ENCODE results near the gene RAB7B.

DNA sequence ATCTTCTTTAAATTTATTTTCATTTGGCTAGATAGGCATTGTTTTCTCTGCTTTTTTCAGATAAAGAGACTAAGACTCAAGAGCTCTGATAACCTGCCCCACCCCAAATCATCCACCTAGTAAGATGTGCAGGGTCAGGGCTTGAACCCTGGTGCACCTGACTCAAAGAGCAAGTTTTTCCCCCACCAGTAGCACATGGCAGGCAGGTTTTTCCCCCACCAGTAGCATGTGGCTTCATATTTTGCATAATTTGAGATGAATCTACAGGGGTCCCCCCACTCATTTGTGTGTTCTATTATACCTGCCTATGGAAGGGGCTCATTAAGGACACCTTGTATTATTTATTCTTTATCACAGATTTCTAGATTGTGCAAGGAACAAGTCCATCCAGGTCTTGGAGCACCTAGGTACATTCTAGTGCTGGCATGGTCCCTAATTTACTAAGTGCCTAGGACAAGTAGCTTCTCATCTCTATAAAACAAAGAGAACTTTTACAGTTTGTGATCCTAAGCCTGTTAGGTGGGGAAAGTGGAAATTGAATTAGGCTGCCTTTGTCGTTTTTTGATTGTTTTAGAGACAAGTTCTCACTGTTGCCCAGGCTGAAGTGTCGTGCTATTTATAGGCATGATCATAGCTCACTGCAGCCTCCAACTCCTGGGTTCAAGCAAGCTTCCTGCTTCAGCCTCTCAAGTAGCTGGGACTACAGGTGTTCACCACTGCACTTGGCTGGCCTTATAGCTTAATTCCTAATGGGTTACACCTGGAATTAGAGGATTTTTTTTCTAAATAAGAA is 33.7 kb upstream of the RAB7B start:
- no peak for TF ChIP-seq POLR2A (IDR thresholded peaks at IDR 0.05)
- TF ChIP-seq, protein P1, sequence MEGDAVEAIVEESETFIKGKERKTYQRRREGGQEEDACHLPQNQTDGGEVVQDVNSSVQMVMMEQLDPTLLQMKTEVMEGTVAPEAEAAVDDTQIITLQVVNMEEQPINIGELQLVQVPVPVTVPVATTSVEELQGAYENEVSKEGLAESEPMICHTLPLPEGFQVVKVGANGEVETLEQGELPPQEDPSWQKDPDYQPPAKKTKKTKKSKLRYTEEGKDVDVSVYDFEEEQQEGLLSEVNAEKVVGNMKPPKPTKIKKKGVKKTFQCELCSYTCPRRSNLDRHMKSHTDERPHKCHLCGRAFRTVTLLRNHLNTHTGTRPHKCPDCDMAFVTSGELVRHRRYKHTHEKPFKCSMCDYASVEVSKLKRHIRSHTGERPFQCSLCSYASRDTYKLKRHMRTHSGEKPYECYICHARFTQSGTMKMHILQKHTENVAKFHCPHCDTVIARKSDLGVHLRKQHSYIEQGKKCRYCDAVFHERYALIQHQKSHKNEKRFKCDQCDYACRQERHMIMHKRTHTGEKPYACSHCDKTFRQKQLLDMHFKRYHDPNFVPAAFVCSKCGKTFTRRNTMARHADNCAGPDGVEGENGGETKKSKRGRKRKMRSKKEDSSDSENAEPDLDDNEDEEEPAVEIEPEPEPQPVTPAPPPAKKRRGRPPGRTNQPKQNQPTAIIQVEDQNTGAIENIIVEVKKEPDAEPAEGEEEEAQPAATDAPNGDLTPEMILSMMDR (IDR thresholded peaks at IDR 0.05): no peak
- no peak for TF ChIP-seq POLR2AphosphoS5 (IDR thresholded peaks at IDR 0.05)
- no peak for TF ChIP-seq EP300 (IDR thresholded peaks at IDR 0.05)
